Stimulated activated CD8-positive, alpha-beta memory T cell treated with anti-CD3 and anti-CD28 coated beads, Interleukin-7, amount 100 ng/mL, for 24 hours (primary cell): ENCODE data around the gene PODXL.
"Not testable (repeated sequence)": the region's sequence is repeated elsewhere in the genome, so short reads cannot be mapped to it uniquely, and the experiment has no call there.

ENCODE experiments used
- DNase-seq: peaks from one replicate; pipeline ENCODE4 v3.0.0-alpha.2; 2020; ENCODE audit warnings: low read depth

PODXL gene

GRCh38 chr7:131537571-131537978 lies 18.9 kb downstream of the PODXL start:
- DNase-seq, result no peak

- no peak for DNase-seq
Observed at GRCh38 chr7:131536361-131536849, 20.0 kb downstream of the PODXL start.

- no peak for DNase-seq
Observed at GRCh38 chr7:131533566-131534561, 22.6 kb downstream of the PODXL start.

GRCh38 chr7:131533151-131533559 lies 23.3 kb downstream of the PODXL start:
- no peak for DNase-seq

- no peak for DNase-seq
Observed at GRCh38 chr7:131532570-131533091, 23.8 kb downstream of the PODXL start.

- no peak for DNase-seq
Observed at GRCh38 chr7:131530137-131530536, 26.3 kb downstream of the PODXL start.

GRCh38 chr7:131529617-131530016 lies 26.8 kb downstream of the PODXL start:
- DNase-seq, result no peak

GRCh38 chr7:131529179-131529578 lies 27.2 kb downstream of the PODXL start:
- no peak for DNase-seq

GRCh38 chr7:131527456-131527855 lies 29.0 kb downstream of the PODXL start:
- DNase-seq, result no peak

GRCh38 chr7:131525820-131526219 lies 30.6 kb downstream of the PODXL start:
- no peak for DNase-seq

GRCh38 chr7:131524703-131525102 lies 31.7 kb downstream of the PODXL start:
- DNase-seq, result no peak

- DNase-seq, result no peak
Observed at GRCh38 chr7:131524115-131524514, 32.3 kb downstream of the PODXL start.

GRCh38 chr7:131522325-131522930 lies 34.0 kb downstream of the PODXL start:
- DNase-seq, result no peak

GRCh38 chr7:131521651-131522163 lies 34.7 kb downstream of the PODXL start:
- no peak for DNase-seq

- no peak for DNase-seq
Observed at GRCh38 chr7:131518626-131519025, 37.8 kb downstream of the PODXL start.

GRCh38 chr7:131517218-131517923 lies 39.1 kb downstream of the PODXL start:
- DNase-seq, result no peak

- not testable (repeated sequence) for DNase-seq
Observed at GRCh38 chr7:131515471-131515870, 41.0 kb downstream of the PODXL start.

- peak; percentile 68 for DNase-seq
Observed at GRCh38 chr7:131513245-131514061, 43.0 kb downstream of the PODXL start.

GRCh38 chr7:131511774-131512535 lies 44.5 kb downstream of the PODXL start:
- DNase-seq, result no peak

GRCh38 chr7:131511071-131511470 lies 45.4 kb downstream of the PODXL start:
- DNase-seq, result no peak
